HG03342 (cell line): ENCODE measurements around the gene PSMD14.
"Not testable (repeated sequence)": the region's sequence is repeated elsewhere in the genome, so short reads cannot be mapped to it uniquely, and the experiment has no call there.

ENCODE experiments used
- ATAC-seq: cut with Tn5 transposase; IDR thresholded peaks from one replicate; pipeline ENCODE4 v1.9.1; 2021; ENCODE audit warnings: mild to moderate bottlenecking, moderate library complexity; ENCODE audit not compliant: unreplicated experiment

Gene PSMD14

GRCh38 chr2:161335626-161336025 is 27.4 kb downstream of the PSMD14 start:
- ATAC-seq: no peak

- no peak for ATAC-seq
Observed at GRCh38 chr2:161337247-161337646, 29.0 kb downstream of the PSMD14 start.

GRCh38 chr2:161339532-161339931 is 31.3 kb downstream of the PSMD14 start:
- not testable (repeated sequence) for ATAC-seq

- not testable (repeated sequence) for ATAC-seq
Observed at GRCh38 chr2:161340930-161341413, 32.7 kb downstream of the PSMD14 start.

- no peak for ATAC-seq
Observed at GRCh38 chr2:161343235-161343634, 35.0 kb downstream of the PSMD14 start.

- ATAC-seq: no peak
Observed at GRCh38 chr2:161344692-161345091, 36.5 kb downstream of the PSMD14 start.

- no peak for ATAC-seq
Observed at GRCh38 chr2:161351678-161352077, 43.5 kb downstream of the PSMD14 start.

GRCh38 chr2:161352719-161353118 is 44.5 kb downstream of the PSMD14 start:
- ATAC-seq: peak; percentile 51

- ATAC-seq: no peak
Observed at GRCh38 chr2:161353543-161353942, 45.3 kb downstream of the PSMD14 start.

GRCh38 chr2:161354106-161354505 is 45.9 kb downstream of the PSMD14 start:
- no peak for ATAC-seq

GRCh38 chr2:161355106-161355505 is 46.9 kb downstream of the PSMD14 start:
- no peak for ATAC-seq

- ATAC-seq: no peak
Observed at GRCh38 chr2:161355983-161356382, 47.8 kb downstream of the PSMD14 start.

GRCh38 chr2:161357097-161357496 is 48.9 kb downstream of the PSMD14 start:
- no peak for ATAC-seq

GRCh38 chr2:161358838-161359237 is 50.6 kb downstream of the PSMD14 start:
- no peak for ATAC-seq

- ATAC-seq: not testable (repeated sequence)
Observed at GRCh38 chr2:161360095-161360654, 52.0 kb downstream of the PSMD14 start.

GRCh38 chr2:161362568-161363166 is 54.4 kb downstream of the PSMD14 start:
- ATAC-seq: no peak

- ATAC-seq: no peak
Observed at GRCh38 chr2:161367675-161368074, 59.5 kb downstream of the PSMD14 start.

GRCh38 chr2:161369311-161369710 is 61.1 kb downstream of the PSMD14 start:
- no peak for ATAC-seq

GRCh38 chr2:161370981-161371380 is 62.8 kb downstream of the PSMD14 start:
- no peak for ATAC-seq

- ATAC-seq: no peak
Observed at GRCh38 chr2:161371869-161372268, 63.6 kb downstream of the PSMD14 start.

GRCh38 chr2:161373942-161374341 is 65.7 kb downstream of the PSMD14 start:
- no peak for ATAC-seq

GRCh38 chr2:161374446-161374845 is 66.2 kb downstream of the PSMD14 start:
- no peak for ATAC-seq

- ATAC-seq: no peak
Observed at GRCh38 chr2:161379740-161380139, 71.5 kb downstream of the PSMD14 start.
